H1 (cell line): ENCODE data around the gene BHLHE23. TPM values are rescaled to one million over a fixed set of nuclear protein-coding genes. Genes with fewer than 3 reads are reported as not detected.

Experiments used
- CTCF ChIA-PET: fragments of 300-600 bp; sonication (Branson Sonifier 250); formaldehyde crosslinking; loops from one replicate; lab custom pipeline; 2021; ENCODE audit not compliant: partially characterized antibody; lab: Charles Lee
- POLR2A ChIA-PET: fragments of 300-600 bp; sonication (Branson Sonifier 250); formaldehyde crosslinking; loops from one replicate; lab custom pipeline; 2021; ENCODE audit warnings: inconsistent platforms; ENCODE audit not compliant: partially characterized antibody; lab: Charles Lee
- DNase-seq, 2 experiments: peaks; one replicate each; pipeline versions ENCODE4 v3.0.0 to v3.0.0-alpha.2; 2010 to 2022; ENCODE audit warnings: low spot score in 2 of 2, low read depth in 1 of 2, mixed read lengths in 1 of 2
- FAIRE-seq: peaks from 2 replicates; lab custom pipeline; 2011; peaks lifted over from hg19 to GRCh38; lab: Jason Lieb, UNC
- H2AFZ ChIP-seq: 2 replicates; pipeline ENCODE4 v1.8.1; 2012; ENCODE audit warnings: low read length, inconsistent platforms
- H2AK5ac ChIP-seq: 2 replicates; pipeline ENCODE4 v1.6.1; 2013; ENCODE audit warnings: low read depth, low read length
- H2BK120ac ChIP-seq: replicated peaks from 2 replicates; pipeline ENCODE3; 2013; ENCODE audit warnings: low read depth, low read length, inconsistent platforms
- H2BK12ac ChIP-seq: 2 replicates; pipeline ENCODE4 v1.6.1; 2013; ENCODE audit warnings: low read depth, low read length
- H2BK15ac ChIP-seq: 2 replicates; pipeline ENCODE4 v1.6.1; 2013; ENCODE audit warnings: low read length
- H2BK20ac ChIP-seq: 2 replicates; pipeline ENCODE4 v1.6.1; 2013; ENCODE audit warnings: low read length
- H2BK5ac ChIP-seq: 2 replicates; pipeline ENCODE4 v1.6.1; 2013; ENCODE audit warnings: low read depth, low read length
- H3K14ac ChIP-seq: 2 replicates; pipeline ENCODE4 v1.6.1; 2013; ENCODE audit warnings: inconsistent platforms; ENCODE audit not compliant: insufficient read length
- H3K18ac ChIP-seq: 2 replicates; pipeline ENCODE4 v1.6.1; 2013; ENCODE audit warnings: low read length; ENCODE audit errors: extremely low read depth
- H3K23ac ChIP-seq: 2 replicates; pipeline ENCODE4 v1.6.1; 2013; ENCODE audit warnings: inconsistent platforms; ENCODE audit not compliant: insufficient read length
- H3K23me2 ChIP-seq: 2 replicates; pipeline ENCODE4 v1.6.1; 2013; ENCODE audit warnings: low read depth, low read length
- H3K27ac ChIP-seq: 2 replicates; pipeline ENCODE4 v1.6.1; 2011; ENCODE audit warnings: low read depth, low read length, inconsistent platforms
- H3K27me3 ChIP-seq, 4 experiments: replicated peaks in 1 of 4; 1 replicate in 1 of 4; 2 replicates in 3 of 4; pipeline versions ENCODE4 v1.6.1 to v1.8.1; 2011 to 2013; ENCODE audit warnings: low read length in 3 of 4, mild to moderate bottlenecking in 3 of 4, inconsistent platforms in 2 of 4, mixed read lengths in 2 of 4, moderate library complexity in 1 of 4; ENCODE audit not compliant: control insufficient read depth in 3 of 4, insufficient read depth in 3 of 4; ENCODE audit errors: extremely low read depth in 1 of 4
- H3K36me3 ChIP-seq, 4 experiments: 2 replicates each; pipeline versions ENCODE4 v1.6.1 to v1.8.1; 2011 to 2013; ENCODE audit warnings: mild to moderate bottlenecking in 4 of 4, low read length in 3 of 4, moderate library complexity in 2 of 4, control low read depth in 1 of 4, inconsistent platforms in 1 of 4; ENCODE audit not compliant: insufficient read depth in 4 of 4, control insufficient read depth in 2 of 4
- H3K4ac ChIP-seq: replicated peaks from 2 replicates; pipeline ENCODE3; 2013; ENCODE audit warnings: low read length, low read depth, mixed read lengths, inconsistent platforms; ENCODE audit not compliant: insufficient read length
- H3K4me1 ChIP-seq, 4 experiments: replicated peaks in 1 of 4; 1 replicate in 1 of 4; 2 replicates in 3 of 4; pipeline versions ENCODE4 v1.6.1 to v1.8.1; 2011 to 2013; ENCODE audit warnings: low read length in 3 of 4, inconsistent platforms in 2 of 4, mixed read lengths in 1 of 4; ENCODE audit not compliant: insufficient read depth in 4 of 4, control insufficient read depth in 3 of 4
- H3K4me2 ChIP-seq, 2 experiments: 2 replicates each; pipeline versions ENCODE4 v1.6.1 to v1.8.1; 2011 to 2013; ENCODE audit warnings: low read depth in 2 of 2, low read length in 2 of 2, control low read depth in 1 of 2, inconsistent platforms in 1 of 2, mild to moderate bottlenecking in 1 of 2; ENCODE audit not compliant: insufficient read depth in 1 of 2
- H3K4me3 ChIP-seq, 4 experiments: fragments of 200-600, 300-600 bp in 1 of 4; sonication (generic), shearing (Covaris generic), sonication (Bioruptor Twin) in 1 of 4; 2 replicates each; pipeline versions ENCODE4 v1.5.1 to v1.8.1; 2011 to 2016; ENCODE audit warnings: low read length in 4 of 4, low read depth in 3 of 4, control low read depth in 2 of 4, inconsistent platforms in 2 of 4, mild to moderate bottlenecking in 2 of 4, mixed read lengths in 1 of 4, moderate library complexity in 1 of 4; ENCODE audit not compliant: insufficient read depth in 2 of 4; ENCODE audit errors: extremely low read depth in 1 of 4
- H3K56ac ChIP-seq: replicated peaks from 2 replicates; pipeline ENCODE3; 2013; ENCODE audit warnings: low read depth, mild to moderate bottlenecking, mixed read lengths, low read length, inconsistent platforms; ENCODE audit not compliant: insufficient read length
- H3K79me1 ChIP-seq: 2 replicates; pipeline ENCODE4 v1.6.1; 2013; ENCODE audit warnings: low read depth, low read length, control low read depth
- H3K79me2 ChIP-seq, 2 experiments: 2 replicates each; pipeline versions ENCODE4 v1.6.1 to v1.8.1; 2012 to 2013; ENCODE audit warnings: low read length in 2 of 2, mild to moderate bottlenecking in 2 of 2, inconsistent platforms in 1 of 2; ENCODE audit not compliant: insufficient read depth in 2 of 2, control insufficient read depth in 1 of 2
- H3K9ac ChIP-seq, 4 experiments: replicated peaks in 1 of 4; 1 replicate in 1 of 4; 2 replicates in 3 of 4; pipeline versions ENCODE4 v1.6.1 to v1.8.1; 2011 to 2013; ENCODE audit warnings: low read depth in 3 of 4, low read length in 3 of 4, control low read depth in 2 of 4, mild to moderate bottlenecking in 2 of 4, moderate library complexity in 2 of 4, inconsistent platforms in 1 of 4; ENCODE audit errors: extremely low read depth in 1 of 4
- H3K9me3 ChIP-seq, 2 experiments: 2 replicates each; pipeline versions ENCODE4 v1.6.1 to v1.8.1; 2012 to 2013; ENCODE audit warnings: mild to moderate bottlenecking in 2 of 2, moderate library complexity in 2 of 2, control low read depth in 1 of 2, inconsistent platforms in 1 of 2, low read depth in 1 of 2, low read length in 1 of 2, mixed read lengths in 1 of 2; ENCODE audit not compliant: insufficient read depth in 2 of 2
- H4K20me1 ChIP-seq, 2 experiments: replicated peaks in 1 of 2; 2 replicates each; pipeline versions ENCODE3 to v1.8.1; 2011 to 2013; ENCODE audit warnings: inconsistent platforms in 2 of 2, low read length in 2 of 2, mild to moderate bottlenecking in 1 of 2; ENCODE audit not compliant: insufficient read depth in 2 of 2, control insufficient read depth in 1 of 2
- H4K5ac ChIP-seq: 2 replicates; pipeline ENCODE4 v1.6.1; 2013; ENCODE audit warnings: low read length, low read depth, mixed read lengths, inconsistent platforms; ENCODE audit not compliant: insufficient read length
- H4K8ac ChIP-seq: 2 replicates; pipeline ENCODE4 v1.8.0; 2013; ENCODE audit warnings: mild to moderate bottlenecking, moderate library complexity, low read length, inconsistent platforms; ENCODE audit not compliant: insufficient read depth; ENCODE audit errors: extremely low read depth
- H4K91ac ChIP-seq: replicated peaks from 2 replicates; pipeline ENCODE3; 2013; ENCODE audit warnings: low read length, mixed read lengths, inconsistent platforms; ENCODE audit not compliant: insufficient read length
- CEBPB ChIP-seq: IDR thresholded peaks from 2 replicates; pipeline ENCODE4 v1.6.1; 2012; ENCODE audit warnings: low read depth, low read length
- GABPA ChIP-seq: IDR thresholded peaks from 2 replicates; pipeline ENCODE4 v1.6.1; 2011; ENCODE audit warnings: mild to moderate bottlenecking, low read length, moderate library complexity, borderline replicate concordance; ENCODE audit not compliant: insufficient read depth
- POLR2AphosphoS5 ChIP-seq: IDR thresholded peaks from 2 replicates; pipeline ENCODE4 v1.6.1; 2011; ENCODE audit warnings: low read depth, low read length
- ZNF274 ChIP-seq: IDR thresholded peaks from 2 replicates; pipeline ENCODE4 v1.7.0; 2012; ENCODE audit warnings: low read length, borderline replicate concordance; ENCODE audit errors: extremely low read depth
- WGBS, 2 experiments: shearing (Covaris generic) in 1 of 2; methylation state at CpG; one replicate each; pipeline versions ENCODE4 v1.1.6 to v1.1.7; 2013 to 2015; ENCODE audit warnings: low lambda C conversion rate in 2 of 2, mixed read lengths in 2 of 2, inconsistent platforms in 1 of 2, low coverage in 1 of 2, missing lambda C conversion rate in 1 of 2; ENCODE audit not compliant: insufficient replicate concordance in 2 of 2, insufficient coverage in 1 of 2, insufficient read length in 1 of 2; ENCODE audit errors: extremely low coverage in 1 of 2, missing lambda C conversion rate in 1 of 2; 5-methylcytosine and 5-hydroxymethylcytosine counted together
- polyA plus RNA-seq, 7 experiments: library from polyadenylated mRNA; depleted of rRNA in 3 of 7; stranded (reverse) in 5 of 7; unstranded in 2 of 7; fragments of >200 nt in 5 of 7; fragments of 200-250 nt in 2 of 7; gene quantifications; 1 replicate in 5 of 7; 2 replicates in 1 of 7; 4 replicates in 1 of 7; pipeline versions ENCODE4 v1.2.1 to v1.2.3, GENCODE V29; 2011 to 2013; ENCODE audit warnings: missing spikeins in 2 of 7, mixed read lengths in 2 of 7
- total RNA-seq: library from RNA; stranded (reverse); fragmentation: NEBNext Ultra II Directional; extraction: Animal tissue kit (Norgen Biotek cat#: 25700); gene quantifications from 2 replicates; pipeline ENCODE4 v1.2.1, GENCODE V29; 2021
- TF ChIP-seq, protein P1 (sequence below): IDR thresholded peaks from 2 replicates; pipeline ENCODE4 v1.6.1; 2011; ENCODE audit warnings: low read length, improper control_type of control experiment
- TF ChIP-seq, protein P2 (sequence below): IDR thresholded peaks from 2 replicates; pipeline ENCODE4 v1.6.1; 2012; ENCODE audit warnings: inconsistent platforms

BHLHE23 gene
- total and polyA plus RNA-seq, 2 of the 8 experiments (the other 6 are each of a cell fraction or from before 2014, with no cell fraction given), result 0.47 TPM; not detected in 1

DNA sequence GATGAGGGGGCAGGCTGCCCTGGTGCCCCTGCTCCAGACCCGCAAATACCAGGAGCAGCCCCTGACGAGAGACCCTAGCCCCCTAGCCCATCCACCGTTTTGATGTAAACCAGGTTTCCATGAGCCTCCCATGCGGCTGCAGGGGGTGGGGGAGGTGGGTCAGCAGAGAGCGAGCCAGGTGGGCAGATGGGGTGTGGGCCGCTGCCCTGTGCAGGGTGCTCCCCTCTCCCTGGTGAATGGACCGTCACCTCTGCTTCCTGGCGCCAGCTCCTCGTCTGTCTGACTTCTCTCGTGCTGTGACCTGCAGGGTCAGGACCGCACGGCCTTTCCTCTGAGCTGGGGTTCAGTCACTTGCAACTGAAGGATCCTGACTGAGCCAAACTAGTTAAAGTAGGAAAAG lies 15.7 kb upstream of the BHLHE23 start:
- no peaks in the 10 kb centered on the region for H3K79me2 ChIP-seq
- no peak overlapping the region for H2BK15ac ChIP-seq
- H3K36me3 ChIP-seq, result no peaks in the 10 kb centered on the region
- no peak overlapping the region for H3K23ac ChIP-seq
- H2AK5ac ChIP-seq, result no peak overlapping the region
- no peak overlapping the region for H3K9ac ChIP-seq
- H3K9me3 ChIP-seq, result no peaks in the 10 kb centered on the region; a peak in 1 of 4 replicates
- CTCF ChIA-PET, result interaction anchor here (0.7 to 1.5 kb wide), 5 partner anchors 9 to 164 kb away, joined by 3 to 4 read pairs (median 3); no protein-coding TSS in a partner anchor
- H4K8ac ChIP-seq, result no peak overlapping the region
- H3K4ac ChIP-seq, result no peak overlapping the region
- no peak overlapping the region for H3K4me2 ChIP-seq
- H4K91ac ChIP-seq, result no peak overlapping the region
- POLR2A ChIA-PET, result interaction anchor here (1.0 kb wide), 1 partner anchor 10 kb away, joined by 4 read pairs; no protein-coding TSS in a partner anchor
- WGBS, 2 experiments, result 92% methylated on average over 12 of the region's 12 CpGs; no CpG with 5 or more reads in 1 of the 2 experiments
- H4K5ac ChIP-seq, result no peak overlapping the region
- H3K79me1 ChIP-seq, result no peaks in the 10 kb centered on the region
- no peak for TF ChIP-seq CEBPB
- TF ChIP-seq, protein P1, sequence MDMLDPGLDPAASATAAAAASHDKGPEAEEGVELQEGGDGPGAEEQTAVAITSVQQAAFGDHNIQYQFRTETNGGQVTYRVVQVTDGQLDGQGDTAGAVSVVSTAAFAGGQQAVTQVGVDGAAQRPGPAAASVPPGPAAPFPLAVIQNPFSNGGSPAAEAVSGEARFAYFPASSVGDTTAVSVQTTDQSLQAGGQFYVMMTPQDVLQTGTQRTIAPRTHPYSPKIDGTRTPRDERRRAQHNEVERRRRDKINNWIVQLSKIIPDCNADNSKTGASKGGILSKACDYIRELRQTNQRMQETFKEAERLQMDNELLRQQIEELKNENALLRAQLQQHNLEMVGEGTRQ, result no peak
- no peak for TF ChIP-seq ZNF274
- no peak for TF ChIP-seq GABPA
- TF ChIP-seq, protein P2, sequence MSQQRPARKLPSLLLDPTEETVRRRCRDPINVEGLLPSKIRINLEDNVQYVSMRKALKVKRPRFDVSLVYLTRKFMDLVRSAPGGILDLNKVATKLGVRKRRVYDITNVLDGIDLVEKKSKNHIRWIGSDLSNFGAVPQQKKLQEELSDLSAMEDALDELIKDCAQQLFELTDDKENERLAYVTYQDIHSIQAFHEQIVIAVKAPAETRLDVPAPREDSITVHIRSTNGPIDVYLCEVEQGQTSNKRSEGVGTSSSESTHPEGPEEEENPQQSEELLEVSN, result no peak
- TF ChIP-seq POLR2AphosphoS5, result no peak
- no peak overlapping the region for H3K27ac ChIP-seq
- DNase-seq (no peak), FAIRE-seq (no peak)
- H2BK120ac ChIP-seq, result no peak overlapping the region
- H3K56ac ChIP-seq, result no peak overlapping the region
- H3K4me3 ChIP-seq, result no peak overlapping the region
- no peak overlapping the region for H2BK20ac ChIP-seq
- H4K20me1 ChIP-seq, result no peaks in the 10 kb centered on the region
- no peaks in the 10 kb centered on the region; the same call in 1 of the 2 replicates for H3K23me2 ChIP-seq
- peaks cover 0 to 5% (median 2%) of the 10 kb centered on the region in 4 experiments; a peak in 3 of 7 replicates for H3K27me3 ChIP-seq
- H2BK5ac ChIP-seq, result no peak overlapping the region
- H3K18ac ChIP-seq, result no peak overlapping the region; the same call in 1 of the 2 replicates
- no peak overlapping the region for H2AFZ ChIP-seq
- no peak overlapping the region for H2BK12ac ChIP-seq
- H3K14ac ChIP-seq, result no peak overlapping the region
- peaks cover 0 to 3% (median 1%) of the 10 kb centered on the region in 4 experiments; a peak in 3 of 7 replicates for H3K4me1 ChIP-seq
